SK-MEL-5 (cell line): ENCODE data around the gene S1PR3. TPM values are rescaled to one million over a fixed set of nuclear protein-coding genes. Genes with fewer than 3 reads are reported as not detected.

Experiments
- DNase-seq: peaks from one replicate; pipeline ENCODE4 v3.0.0-alpha.2; 2016; ENCODE audit warnings: low read depth, low spot score
- in situ Hi-C: cut with HindIII; loops from 2 replicates; pipeline ENCODE4 v1.10.0; 2016; ENCODE audit warnings: low sequenced_read_pairs, high pct_unique_total_duplicates, low pct_unique_long_range_greater_than_20kb
- total RNA-seq: library from RNA; depleted of rRNA; stranded (reverse); fragments of >200 nt; shearing (Covaris generic); gene quantifications from 2 replicates; pipeline ENCODE4 v1.2.3, GENCODE V29; 2014

Gene S1PR3
- total RNA-seq, 1 experiment from 2014 or later: 0.50 TPM

- in situ Hi-C loops: no loop called here
- no peak for DNase-seq
Observed at GRCh38 chr9:88965473-88965872, 25.8 kb upstream of the S1PR3 start.

- no peak for DNase-seq
- in situ Hi-C loops: no loop called here
Observed at GRCh38 chr9:88966894-88967676, 24.2 kb upstream of the S1PR3 start.

- in situ Hi-C loops: no loop called here
- no peak for DNase-seq
Observed at GRCh38 chr9:88968799-88969198, 22.5 kb upstream of the S1PR3 start.

- in situ Hi-C loops: no loop called here
- no peak for DNase-seq
Observed at GRCh38 chr9:88969646-88970373, 21.5 kb upstream of the S1PR3 start.

GRCh38 chr9:88971131-88971960 is 19.9 kb upstream of the S1PR3 start:
- in situ Hi-C loops: no loop called here
- DNase-seq: no peak

- in situ Hi-C loops: no loop called here
- DNase-seq: no peak
Observed at GRCh38 chr9:88972401-88972800, 18.9 kb upstream of the S1PR3 start.

- in situ Hi-C loops: no loop called here
- DNase-seq: no peak
Observed at GRCh38 chr9:88973281-88974045, 17.8 kb upstream of the S1PR3 start.

GRCh38 chr9:88974641-88975040 is 16.6 kb upstream of the S1PR3 start:
- DNase-seq: no peak
- in situ Hi-C loops: no loop called here

- no peak for DNase-seq
- in situ Hi-C loops: no loop called here
Observed at GRCh38 chr9:88975966-88976889, 15.0 kb upstream of the S1PR3 start.

GRCh38 chr9:88976890-88977257 is 14.4 kb upstream of the S1PR3 start:
- no peak for DNase-seq
- in situ Hi-C loops: no loop called here

GRCh38 chr9:88978034-88978433 is 13.2 kb upstream of the S1PR3 start:
- no peak for DNase-seq
- in situ Hi-C loops: no loop called here

- in situ Hi-C loops: no loop called here
- DNase-seq: no peak
Observed at GRCh38 chr9:88979021-88979420, 12.2 kb upstream of the S1PR3 start.

- no peak for DNase-seq
- in situ Hi-C loops: no loop called here
Observed at GRCh38 chr9:88979791-88980190, 11.5 kb upstream of the S1PR3 start.

GRCh38 chr9:88980740-88981203 is 10.5 kb upstream of the S1PR3 start:
- no peak for DNase-seq
- in situ Hi-C loops: no loop called here

- no peak for DNase-seq
- in situ Hi-C loops: no loop called here
Observed at GRCh38 chr9:88983865-88984542, 7.3 kb upstream of the S1PR3 start.

- DNase-seq: no peak
- in situ Hi-C loops: no loop called here
Observed at GRCh38 chr9:88984543-88984883, 6.8 kb upstream of the S1PR3 start.
